Upper lobe of left lung (tissue), 4 donors: ENCODE results near the gene NLGN1.

ENCODE experiments used
- CTCF ChIP-seq, 6 experiments: fragments of 450-650 bp in 4 of 6; fragments of 200-600 bp in 2 of 6; sonication (generic) in 2 of 6; IDR thresholded peaks; one replicate each; pipeline ENCODE4 v1.5.1; 2016 to 2019; ENCODE audit warnings: antibody characterized with exemption in 6 of 6
- EP300 ChIP-seq, 4 donors: sonication (generic); formaldehyde crosslinking; IDR thresholded peaks; one replicate each; pipeline ENCODE4 v1.5.1; 2017; ENCODE audit warnings: antibody characterized with exemption in 4 of 4, control low read depth in 2 of 4
- POLR2A ChIP-seq, 4 donors: fragments of 450-650 bp; IDR thresholded peaks; one replicate each; pipeline ENCODE4 v1.5.1; 2016 to 2017; ENCODE audit warnings: antibody characterized with exemption in 4 of 4, mild to moderate bottlenecking in 2 of 4
- POLR2AphosphoS5 ChIP-seq, 2 donors: sonication (generic); formaldehyde crosslinking; IDR thresholded peaks; one replicate each; pipeline ENCODE4 v1.5.1; 2017; ENCODE audit warnings: antibody characterized with exemption in 2 of 2

- TF ChIP-seq CTCF (IDR thresholded peaks at IDR 0.05) (no peak), EP300 (IDR thresholded peaks at IDR 0.05) (no peak), POLR2A (IDR thresholded peaks at IDR 0.05) (no peak), POLR2AphosphoS5 (IDR thresholded peaks at IDR 0.05) (no peak)
These were observed 675.1 kb downstream of the NLGN1 start for GRCh38 chr3:174072675-174073074.
